Measurements from ENCODE around the gene STK17A.

Gene STK17A

GRCh38 chr7:43582503-43583423 is at the start of gene STK17A:
STK17A (plus strand) TSS chr7:43583108; CDS start chr7:43583244, 136 bp downstream.
- DNase-seq = peak; percentile 90 to 97

DNA sequence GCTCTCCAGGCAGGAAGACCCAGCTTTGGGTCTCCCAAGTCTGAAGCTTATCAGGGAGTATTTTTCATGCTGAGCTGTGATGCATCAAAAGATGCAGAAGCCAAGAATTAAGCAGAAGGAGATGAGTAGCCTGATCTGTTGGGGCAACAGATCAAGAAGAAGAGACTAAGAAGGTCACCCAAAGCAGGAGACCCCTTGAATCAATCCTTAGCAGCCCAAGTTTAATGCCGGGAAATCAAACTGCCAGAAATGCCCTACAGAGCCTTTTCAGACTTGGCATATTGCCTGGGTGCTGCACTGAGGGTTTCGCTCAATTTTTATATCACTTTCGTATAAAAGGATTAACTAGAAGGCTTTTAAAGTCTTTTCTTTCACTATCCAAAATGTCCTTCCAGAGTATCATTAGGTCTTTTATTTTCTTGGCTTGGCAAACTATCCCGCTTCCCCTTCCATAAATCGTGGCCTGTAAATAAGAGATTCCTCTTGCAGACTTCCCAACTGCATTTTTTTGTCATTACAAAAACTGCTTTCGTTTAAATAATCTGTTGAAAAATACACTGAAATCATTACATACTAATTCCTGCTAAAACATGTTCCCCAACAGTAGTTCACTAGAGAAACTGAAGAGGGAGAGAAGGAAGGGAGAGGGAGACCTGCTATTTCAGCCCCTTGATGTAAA is 49.0 kb upstream of the STK17A start:
- no peak for DNase-seq

DNA sequence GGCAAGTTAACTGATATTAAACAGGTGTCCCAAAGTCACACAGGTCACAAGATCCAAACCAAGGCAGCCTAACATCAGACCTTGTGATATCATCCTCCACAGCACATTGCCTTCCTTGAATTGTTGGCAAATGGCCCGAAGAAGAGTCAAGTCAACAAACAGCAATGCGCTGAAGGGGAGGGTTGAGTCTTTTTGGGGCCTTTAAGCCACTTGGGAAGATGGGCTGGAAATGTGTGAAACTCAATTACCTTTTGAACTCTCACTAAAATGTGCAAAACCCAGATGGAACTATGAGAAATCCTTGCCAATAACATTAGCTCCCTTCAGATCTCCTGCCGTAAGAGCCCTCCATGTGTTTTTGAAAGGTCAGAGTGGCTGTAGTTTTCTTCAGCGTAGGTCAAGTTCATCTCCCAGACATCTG is 47.9 kb upstream of the STK17A start:
- peak in 1 of 2 experiments; percentile 8 for DNase-seq

DNA sequence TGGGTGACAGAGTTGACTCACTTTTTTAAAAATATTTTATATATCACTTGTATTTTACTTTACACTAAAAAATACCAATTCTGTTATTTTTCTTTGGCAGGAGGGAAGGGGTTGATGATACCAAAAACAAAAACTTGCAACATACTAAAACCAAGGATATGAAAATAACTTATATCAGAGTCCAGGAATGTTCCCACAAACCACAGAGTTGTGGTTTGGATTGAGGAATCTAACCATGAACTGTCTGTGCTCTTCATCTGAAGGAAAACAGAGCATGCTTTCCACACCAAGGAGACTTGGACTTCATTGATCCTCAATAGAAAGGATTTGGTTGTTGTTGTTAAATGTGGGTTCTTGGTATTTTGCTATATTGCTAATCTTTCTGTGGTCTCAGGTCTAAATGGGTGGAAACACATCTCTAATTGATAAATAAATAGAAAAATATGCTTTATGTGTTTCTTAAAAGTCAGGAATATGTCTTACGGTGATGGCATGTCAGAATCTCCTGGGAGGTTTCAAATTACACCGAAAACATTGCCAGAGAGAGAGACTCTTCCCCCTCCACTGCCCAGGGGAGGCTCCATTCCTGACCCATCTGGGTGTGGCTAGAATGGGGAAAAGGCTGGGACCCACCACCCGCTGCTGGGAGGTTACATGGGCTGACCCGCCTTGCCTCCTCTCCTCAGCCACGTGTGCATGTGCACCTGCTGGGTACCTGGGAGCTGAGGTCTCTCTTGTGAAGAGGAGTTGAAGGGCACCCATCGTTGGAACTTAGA is 46.9 kb upstream of the STK17A start:
- no peak for DNase-seq

GRCh38 chr7:43536773-43537172 is 46.1 kb upstream of the STK17A start:
- DNase-seq = no peak

DNA sequence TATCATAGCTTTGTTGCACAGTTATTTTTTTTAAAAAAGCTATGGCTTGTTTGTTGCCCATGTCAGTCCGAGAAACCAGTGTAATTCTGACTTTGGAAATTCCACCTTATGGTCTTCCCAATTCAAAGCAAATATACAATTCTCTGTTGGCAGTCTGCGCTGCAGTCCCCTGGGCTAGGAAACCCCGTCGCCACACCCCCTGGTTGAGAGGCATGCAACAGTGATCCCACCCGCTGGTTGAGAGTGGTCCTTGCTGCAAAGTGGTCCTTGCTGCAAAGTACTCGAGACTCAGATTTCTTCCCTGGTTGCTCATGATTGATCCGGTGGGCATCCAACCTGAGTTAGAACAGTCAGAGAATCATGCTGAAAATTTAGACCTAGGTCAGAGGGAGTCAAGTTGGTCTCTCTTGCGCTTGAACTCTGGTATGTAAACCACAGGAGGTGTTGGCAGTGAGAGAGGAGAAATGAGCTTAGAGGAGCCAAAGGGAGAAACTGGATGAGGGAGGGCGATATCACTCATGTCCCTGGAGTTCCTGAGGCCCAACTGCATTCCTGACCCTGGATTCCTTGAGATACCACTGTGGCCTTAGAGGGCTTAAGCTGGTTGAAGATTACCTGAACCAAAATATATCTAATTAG is 45.0 kb upstream of the STK17A start:
- DNase-seq = no peak

- no peak for DNase-seq
Observed at GRCh38 chr7:43538404-43538771, 44.5 kb upstream of the STK17A start.

DNA sequence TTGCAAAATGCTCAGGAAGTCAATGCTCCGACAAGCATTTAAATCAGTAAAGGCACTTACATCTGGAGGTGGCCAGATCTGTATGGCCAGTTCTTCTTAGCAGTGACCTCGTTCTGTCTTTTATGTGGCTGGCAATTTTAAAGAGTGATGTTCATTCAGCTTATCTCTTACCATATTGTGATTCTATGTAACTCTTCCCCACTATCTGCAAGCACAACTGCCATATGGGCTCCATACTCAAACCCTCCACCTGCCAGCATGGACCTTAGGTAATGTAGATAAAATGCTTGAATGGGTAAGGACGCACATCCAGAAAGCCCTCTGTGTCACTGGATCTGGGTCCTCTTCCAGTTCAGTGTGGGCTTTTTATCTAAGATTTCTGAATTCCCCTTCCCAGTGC is 42.4 kb upstream of the STK17A start:
- DNase-seq = no peak

GRCh38 chr7:43542716-43543115 is 40.2 kb upstream of the STK17A start:
- DNase-seq = no peak

DNA sequence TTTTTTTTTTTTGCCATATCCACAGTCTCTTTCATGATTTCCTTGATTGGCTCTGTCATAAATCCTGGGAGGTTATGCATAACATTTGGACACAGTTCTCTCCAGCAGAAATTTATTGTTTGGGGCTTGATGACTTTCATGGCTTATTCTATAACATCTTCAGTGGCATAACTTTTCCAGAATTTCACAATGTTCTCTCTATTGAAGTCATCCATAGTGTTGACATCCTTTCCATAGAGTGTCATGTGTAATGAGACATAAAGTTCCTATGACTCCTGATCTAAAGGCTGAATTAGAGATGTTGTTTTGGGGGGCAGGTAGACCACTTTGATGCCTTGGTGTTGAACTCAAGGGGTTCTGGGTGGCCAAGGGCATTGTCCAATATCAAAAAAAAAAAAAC is 36.7 kb upstream of the STK17A start:
- no peak for DNase-seq

DNA sequence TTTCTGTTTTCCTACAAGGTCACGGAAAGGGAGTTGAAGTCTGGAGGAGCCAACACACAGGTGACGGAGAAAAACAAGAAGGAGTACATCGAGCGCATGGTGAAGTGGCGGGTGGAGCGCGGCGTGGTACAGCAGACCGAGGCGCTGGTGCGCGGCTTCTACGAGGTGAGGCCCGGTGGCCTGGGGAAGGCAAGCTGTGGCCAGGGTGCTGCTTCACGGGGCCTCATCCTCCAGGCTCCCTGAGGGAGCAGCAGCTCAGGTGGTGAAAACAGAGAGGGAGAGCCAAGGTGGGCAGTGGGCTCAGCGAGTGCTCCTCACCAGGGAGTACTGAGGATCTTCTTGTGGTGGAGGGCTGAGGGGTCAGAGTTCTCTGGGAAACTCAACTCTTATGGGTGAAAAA is 32.5 kb upstream of the STK17A start:
- no peak for DNase-seq

GRCh38 chr7:43552122-43552521 is 30.8 kb upstream of the STK17A start:
- no peak for DNase-seq

DNA sequence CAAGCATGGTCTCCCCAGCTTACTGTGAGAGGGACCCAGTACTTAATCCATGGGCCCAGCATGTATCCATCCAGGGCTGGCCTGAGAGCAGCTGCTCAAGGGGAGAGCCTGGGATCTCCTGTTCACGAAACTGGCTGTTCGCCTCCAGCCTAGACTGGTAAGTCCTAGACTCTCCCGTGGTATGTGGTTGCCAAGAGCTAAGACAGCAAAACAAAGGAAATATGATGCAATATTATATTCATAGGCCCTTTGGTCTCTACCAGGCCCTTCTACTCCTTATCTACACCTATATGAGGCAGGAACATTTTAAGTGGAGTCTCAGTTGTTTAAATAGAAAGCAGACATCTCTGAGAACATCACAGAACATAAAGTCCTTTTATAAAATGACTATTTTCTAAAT is 28.9 kb upstream of the STK17A start:
- no peak for DNase-seq

DNA sequence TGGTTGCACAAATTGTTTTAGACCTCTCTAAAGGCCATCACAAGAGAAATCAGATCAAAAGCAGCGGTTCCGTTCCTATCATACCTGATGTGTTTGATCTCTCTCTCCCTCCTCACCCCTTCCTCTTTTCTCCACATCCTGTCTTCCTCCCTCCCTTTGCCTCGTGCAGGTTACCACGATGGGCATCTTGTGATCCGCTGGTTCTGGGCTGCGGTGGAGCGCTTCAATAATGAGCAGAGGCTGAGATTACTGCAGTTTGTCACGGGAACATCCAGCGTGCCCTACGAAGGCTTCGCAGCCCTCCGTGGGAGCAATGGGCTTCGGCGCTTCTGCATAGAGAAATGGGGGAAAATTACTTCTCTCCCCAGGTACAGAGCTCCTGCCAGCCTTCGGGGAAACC is 28.5 kb upstream of the STK17A start:
- no peak for DNase-seq

DNA sequence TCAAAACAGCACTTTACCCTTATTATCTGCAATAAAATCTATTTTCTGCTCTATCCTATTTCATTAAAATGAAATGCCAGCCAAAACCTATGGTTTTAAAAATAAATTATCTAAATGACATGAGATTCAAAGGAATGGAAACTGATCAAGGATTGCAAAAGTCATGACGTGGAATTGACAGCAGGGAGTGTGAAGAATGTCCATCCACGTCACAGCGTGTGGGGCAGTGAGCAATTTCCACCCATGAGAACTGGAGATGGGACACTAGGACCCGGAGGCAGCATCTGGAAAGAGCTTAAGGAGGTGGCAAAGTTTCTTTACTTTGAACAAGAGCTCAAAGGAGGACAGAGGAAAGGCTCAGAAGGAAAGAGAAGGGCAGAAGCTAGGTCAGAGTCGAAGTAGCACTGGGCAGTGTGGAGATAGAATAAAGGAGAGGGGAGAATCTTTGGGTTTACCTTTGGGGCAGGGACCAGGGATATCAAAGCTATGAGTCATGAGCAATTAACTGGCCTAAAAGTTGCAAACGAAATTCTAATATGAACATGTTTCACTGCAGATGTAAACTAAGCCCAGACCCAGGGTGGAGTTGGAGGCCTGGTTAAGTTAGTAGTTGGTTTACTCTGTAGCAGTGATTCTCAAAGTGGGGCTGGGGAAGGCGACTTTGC is 24.9 kb upstream of the STK17A start:
- no peak for DNase-seq

DNA sequence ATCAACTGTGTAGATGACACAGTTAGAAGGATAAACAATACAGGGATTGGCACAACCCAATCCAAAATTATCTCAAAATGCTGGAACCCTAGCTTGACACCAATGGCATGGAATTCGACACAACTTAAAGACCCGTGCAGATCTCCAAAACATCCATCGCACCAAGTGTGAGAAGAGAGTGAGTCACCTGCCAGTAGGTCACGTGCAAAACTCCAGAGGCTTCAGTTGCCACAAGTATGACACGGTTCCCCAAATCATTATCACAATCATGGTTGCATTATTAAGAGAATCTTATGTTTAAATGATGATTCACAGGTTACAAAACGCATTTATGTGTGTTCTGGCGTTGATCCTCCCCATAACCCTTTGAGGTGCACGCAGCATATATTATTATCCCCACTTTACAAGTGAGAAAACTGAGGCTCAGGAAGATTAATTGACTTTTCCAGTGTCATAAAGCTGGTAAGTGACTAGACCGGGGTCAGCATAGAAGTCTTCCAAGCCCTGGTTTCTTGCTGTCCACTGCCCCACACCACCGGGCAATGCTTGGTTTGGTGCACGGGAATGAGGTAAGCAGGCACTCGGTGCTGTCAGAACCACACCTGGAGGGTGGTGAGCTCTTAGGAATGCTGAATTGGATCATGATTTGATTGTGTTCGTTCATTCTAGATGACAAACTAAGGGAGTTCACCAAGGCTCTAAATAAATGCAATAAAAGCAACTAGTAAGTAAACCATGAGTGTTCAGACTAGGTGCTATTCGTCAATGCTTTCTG is 23.6 kb upstream of the STK17A start:
- no peak for DNase-seq

GRCh38 chr7:43559946-43560335 is 23.0 kb upstream of the STK17A start:
- DNase-seq = no peak

- DNase-seq = no peak
Observed at GRCh38 chr7:43560742-43561330, 22.1 kb upstream of the STK17A start.

DNA sequence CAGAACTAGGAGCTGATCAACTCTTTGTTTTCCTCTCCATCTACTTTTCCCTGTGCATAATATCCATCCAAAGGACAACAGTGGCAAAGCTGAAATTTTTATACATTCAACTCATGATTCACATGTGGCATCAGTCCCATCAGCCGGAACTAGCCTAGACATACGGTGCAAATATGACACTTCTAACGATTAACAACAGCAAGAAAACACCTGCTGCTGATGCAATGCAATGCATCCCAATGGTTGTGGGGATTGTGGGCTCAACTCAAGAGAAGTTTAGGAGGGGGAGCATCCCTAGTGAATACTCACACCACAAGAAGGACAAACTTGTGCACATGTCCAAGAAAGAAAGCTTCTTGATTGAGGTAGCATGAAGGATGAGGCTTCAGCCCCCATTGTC is 20.5 kb upstream of the STK17A start:
- DNase-seq = no peak

DNA sequence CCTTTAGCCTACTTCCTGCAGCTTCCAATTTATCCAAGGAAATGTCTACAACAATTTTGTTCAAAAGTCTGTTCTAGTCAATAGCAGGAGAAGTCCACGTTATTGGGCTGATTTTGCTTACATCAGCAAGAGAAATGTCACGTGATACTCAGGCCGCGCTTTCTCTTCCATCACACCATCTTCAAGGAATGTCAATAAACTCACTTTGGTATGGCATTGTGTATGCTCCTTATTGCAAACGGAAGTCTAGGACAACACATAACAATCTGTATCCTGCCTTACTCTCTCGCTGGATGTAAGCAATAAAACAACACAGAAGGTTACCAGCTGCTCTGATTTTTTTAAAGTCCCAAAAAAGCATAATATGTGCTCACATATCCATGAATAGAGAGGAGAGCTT is 17.1 kb upstream of the STK17A start:
- DNase-seq = no peak

- DNase-seq = no peak
Observed at GRCh38 chr7:43568529-43568928, 14.4 kb upstream of the STK17A start.
